Bronchial epithelial cell (primary cell): ENCODE measurements around the gene SOX9. TPM values are rescaled to one million over a fixed set of nuclear protein-coding genes. Genes with fewer than 3 reads are reported as not detected.

ENCODE experiments used
- DNase-seq: peaks from one replicate; pipeline ENCODE4 v3.0.0-alpha.2; 2010; ENCODE audit warnings: low read depth
- FAIRE-seq: peaks from 2 replicates; lab custom pipeline; 2011; peaks lifted over from hg19 to GRCh38; lab: Jason Lieb, UNC
- H3K27me3 ChIP-seq: 2 replicates; pipeline ENCODE4 v1.5.1; 2011; ENCODE audit warnings: low read length; ENCODE audit not compliant: control insufficient read depth, insufficient read depth
- H3K36me3 ChIP-seq: 2 replicates; pipeline ENCODE4 v1.5.1; 2011; ENCODE audit warnings: low read length; ENCODE audit not compliant: control insufficient read depth, insufficient read depth
- H3K4me3 ChIP-seq: 2 replicates; pipeline ENCODE4 v1.5.1; 2011; ENCODE audit warnings: mild to moderate bottlenecking, low read depth, low read length, control low read depth
- CTCF ChIP-seq: IDR thresholded peaks from 2 replicates; pipeline ENCODE4 v1.5.1; 2011; ENCODE audit warnings: mild to moderate bottlenecking, moderate library complexity, low read length, control low read depth, inconsistent platforms; ENCODE audit not compliant: insufficient read depth, severe bottlenecking
- total RNA-seq: library from RNA; depleted of rRNA; stranded (reverse); fragments of >200 nt; gene quantifications from 2 replicates; pipeline ENCODE4 v1.2.1, GENCODE V29; 2014

The SOX9 gene
- total RNA-seq, 1 donor from 2014 or later: 1.1 TPM

GRCh38 chr17:72125226-72125651 lies 4.4 kb downstream of the SOX9 start:
- no peak for TF ChIP-seq CTCF
- Histone ChIP-seq H3K27me3 (no peaks in the 10 kb centered on the region), H3K4me3 (no peak overlapping the region), H3K36me3 (peaks cover 2% of the 10 kb centered on the region)
- FAIRE-seq: no peak
- no peak for DNase-seq

GRCh38 chr17:72125742-72126141 lies 4.9 kb downstream of the SOX9 start:
- FAIRE-seq (no peak), DNase-seq (peak; percentile 71)
- Histone ChIP-seq H3K4me3 (no peak overlapping the region), H3K27me3 (no peaks in the 10 kb centered on the region), H3K36me3 (peaks cover 2% of the 10 kb centered on the region)
- no peak for TF ChIP-seq CTCF

- peak; percentile 80 for DNase-seq
- no peak for TF ChIP-seq CTCF
- no peak for FAIRE-seq
- Histone ChIP-seq H3K4me3 (no peak overlapping the region), H3K36me3 (peaks cover 2% of the 10 kb centered on the region), H3K27me3 (no peaks in the 10 kb centered on the region)
These were observed 6.0 kb downstream of the SOX9 start for GRCh38 chr17:72126575-72127486.

GRCh38 chr17:72128039-72128438 lies 7.2 kb downstream of the SOX9 start:
- H3K36me3 ChIP-seq: peaks cover 2% of the 10 kb centered on the region
- no peaks in the 10 kb centered on the region for H3K27me3 ChIP-seq
- DNase-seq: no peak
- TF ChIP-seq CTCF: no peak
- FAIRE-seq: no peak
- no peak overlapping the region for H3K4me3 ChIP-seq

- FAIRE-seq: no peak
- DNase-seq: no peak
- no peak for TF ChIP-seq CTCF
- Histone ChIP-seq H3K4me3 (no peak overlapping the region), H3K27me3 (no peaks in the 10 kb centered on the region), H3K36me3 (no peaks in the 10 kb centered on the region)
These were observed 14.0 kb downstream of the SOX9 start for GRCh38 chr17:72134608-72135394.
